Hepatocyte (in vitro differentiated cells): Measurements from ENCODE around the gene KL.

ENCODE experiments used
- CTCF ChIP-seq: fragments of 200-600 bp; sonication (generic); IDR thresholded peaks from 2 replicates; pipeline ENCODE4 v1.5.1; 2016; ENCODE audit warnings: antibody characterized with exemption, mild to moderate bottlenecking; ENCODE audit not compliant: poor library complexity
- EZH2 ChIP-seq: fragments of 200-600 bp; sonication (generic); IDR thresholded peaks from 2 replicates; pipeline ENCODE4 v1.6.1; 2016; ENCODE audit warnings: antibody characterized with exemption, mild to moderate bottlenecking, borderline replicate concordance
- EZH2phosphoT487 ChIP-seq: fragments of 200-600 bp; sonication (generic); IDR thresholded peaks from one replicate; pipeline ENCODE4 v1.6.1; 2018; ENCODE audit warnings: antibody characterized with exemption, mild to moderate bottlenecking, low read depth, moderate library complexity; ENCODE audit not compliant: unreplicated experiment, severe bottlenecking

GRCh38 chr13:33101835-33102234 lies 85.6 kb downstream of the KL start:
- no peak for TF ChIP-seq CTCF
- TF ChIP-seq EZH2, result no peak
- no peak for TF ChIP-seq EZH2phosphoT487
